ENCODE results near the gene CCDC117.
A peak's percentile ranks its signal among the peaks of the same experiment; 100 is the strongest.
"Not testable (repeated sequence)": the region's sequence is repeated elsewhere in the genome, so short reads cannot be mapped to it uniquely, and the experiment has no call there.

CCDC117 gene, protein sequence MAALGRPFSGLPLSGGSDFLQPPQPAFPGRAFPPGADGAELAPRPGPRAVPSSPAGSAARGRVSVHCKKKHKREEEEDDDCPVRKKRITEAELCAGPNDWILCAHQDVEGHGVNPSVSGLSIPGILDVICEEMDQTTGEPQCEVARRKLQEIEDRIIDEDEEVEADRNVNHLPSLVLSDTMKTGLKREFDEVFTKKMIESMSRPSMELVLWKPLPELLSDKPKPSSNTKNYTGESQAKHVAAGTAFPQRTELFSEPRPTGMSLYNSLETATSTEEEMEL

DNA sequence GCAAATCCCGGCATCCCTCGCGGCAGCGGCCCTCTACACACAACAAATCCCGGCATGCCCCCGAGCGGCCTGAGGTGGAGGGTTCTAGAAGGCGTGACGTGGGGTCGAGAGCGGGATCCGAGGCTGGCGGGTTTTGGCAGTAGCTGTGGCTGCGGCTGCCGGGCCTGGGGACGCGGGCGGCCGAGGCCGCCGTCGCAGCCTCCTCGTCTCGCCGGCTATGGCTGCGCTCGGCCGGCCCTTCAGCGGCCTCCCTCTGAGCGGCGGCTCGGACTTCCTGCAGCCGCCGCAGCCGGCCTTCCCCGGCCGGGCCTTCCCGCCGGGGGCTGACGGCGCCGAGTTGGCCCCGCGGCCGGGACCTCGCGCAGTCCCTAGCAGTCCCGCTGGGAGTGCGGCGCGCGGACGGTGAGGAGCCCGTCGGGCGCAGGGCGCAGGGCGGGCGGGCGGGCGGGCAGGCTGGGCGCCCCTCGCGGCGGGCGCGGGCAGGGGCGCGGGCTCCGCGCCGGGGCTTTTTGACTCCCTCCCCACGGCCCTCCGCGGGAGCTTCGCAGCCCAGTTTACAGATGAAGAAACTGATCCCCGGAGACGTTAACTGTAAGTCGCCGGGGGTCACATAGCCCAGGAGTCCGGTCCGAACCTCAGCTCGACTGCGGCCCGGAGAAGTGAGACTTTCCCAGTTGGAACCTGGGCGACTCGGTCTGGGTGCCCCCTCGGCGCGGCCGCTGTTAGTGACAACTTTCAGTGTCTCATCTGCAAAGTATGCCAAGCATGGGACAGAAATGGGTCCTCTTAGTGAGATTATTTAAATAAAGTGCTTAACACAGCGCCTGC is at the start of gene CCDC117:
Gene CCDC117 (plus strand): TSS at position 63 of the 828 bp plus-strand sequence. CDS start 155 bp downstream, at position 218.
- Mint-ChIP-seq H3K4me1 (ENCODE audit: low read depth) (peaks cover 28% of the 10 kb centered on the region), H3K9me3 (peaks cover 4% of the 10 kb centered on the region), H3K4me3 (peak within 1 kb of the TSS; percentile 87), H3K36me3 (ENCODE audit: low read depth) (peaks cover 39% of the 10 kb centered on the region), H3K27me3 (no peaks in the 10 kb centered on the region), H3K27ac (peak within 1 kb of the TSS; percentile 98)
- DNase-seq = peak; percentile 92

DNA sequence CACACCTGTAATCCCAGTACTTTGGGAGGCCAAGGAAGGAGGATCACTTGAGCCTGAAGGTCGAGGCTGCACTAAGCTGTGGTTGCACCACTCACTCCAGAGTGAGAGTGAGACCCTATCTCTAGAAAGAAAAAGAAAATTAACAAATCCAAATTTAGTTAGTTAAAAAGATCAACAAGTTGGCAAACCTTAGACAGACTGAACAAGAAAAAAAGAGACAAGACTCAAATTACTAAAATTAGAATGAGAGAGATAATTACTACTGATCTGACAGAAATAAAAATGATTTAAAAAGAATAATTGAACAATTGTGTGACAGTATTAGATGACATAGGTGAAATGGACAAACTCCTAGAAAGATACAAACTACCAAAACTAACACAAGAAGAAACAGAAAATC is 44.5 kb upstream of the CCDC117 start:
- Mint-ChIP-seq H3K27ac (no peak overlapping the region), H3K27me3 (no peaks in the 10 kb centered on the region), H3K4me3 (no peak overlapping the region), H3K9me3 (no peaks in the 10 kb centered on the region), H3K36me3 (ENCODE audit: low read depth) (peaks cover 31% of the 10 kb centered on the region), H3K4me1 (ENCODE audit: low read depth) (no peaks in the 10 kb centered on the region)
- DNase-seq = no peak

DNA sequence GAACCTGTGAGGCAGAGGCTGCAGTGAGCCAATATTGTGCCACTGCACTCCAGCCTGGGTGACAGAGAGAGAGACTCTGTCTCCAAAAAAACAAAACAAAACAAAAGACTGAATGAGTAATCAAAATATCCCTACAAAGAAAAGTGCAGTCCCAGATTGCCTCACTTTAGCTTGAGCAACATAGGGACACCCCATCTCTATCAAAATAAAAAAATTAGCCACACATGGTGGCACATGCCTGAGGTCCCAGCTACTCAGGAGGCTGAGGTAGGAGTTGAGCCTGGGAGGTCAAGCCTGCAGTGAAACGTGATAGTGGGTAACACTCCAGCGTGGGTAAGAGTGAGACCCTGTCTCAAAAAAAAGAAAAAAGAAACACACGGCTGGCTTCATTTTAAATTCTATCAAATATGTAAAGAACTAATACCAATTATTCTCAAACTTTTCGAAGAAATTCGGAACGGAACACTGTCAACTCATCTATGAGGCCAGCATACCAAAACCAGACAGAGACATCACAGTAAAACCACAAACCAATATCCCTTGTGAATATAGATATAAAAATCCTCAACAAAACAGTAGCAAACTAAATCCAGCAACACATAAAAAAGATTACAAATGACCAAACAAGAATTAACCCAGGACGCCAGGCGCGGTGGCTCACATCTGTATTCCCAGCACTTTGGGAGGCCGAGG is 43.7 kb upstream of the CCDC117 start:
- Mint-ChIP-seq H3K27ac (no peak overlapping the region), H3K9me3 (no peaks in the 10 kb centered on the region), H3K27me3 (no peaks in the 10 kb centered on the region), H3K36me3 (ENCODE audit: low read depth) (peaks cover 31% of the 10 kb centered on the region), H3K4me3 (no peak overlapping the region), H3K4me1 (ENCODE audit: low read depth) (no peaks in the 10 kb centered on the region)
- no peak for DNase-seq

DNA sequence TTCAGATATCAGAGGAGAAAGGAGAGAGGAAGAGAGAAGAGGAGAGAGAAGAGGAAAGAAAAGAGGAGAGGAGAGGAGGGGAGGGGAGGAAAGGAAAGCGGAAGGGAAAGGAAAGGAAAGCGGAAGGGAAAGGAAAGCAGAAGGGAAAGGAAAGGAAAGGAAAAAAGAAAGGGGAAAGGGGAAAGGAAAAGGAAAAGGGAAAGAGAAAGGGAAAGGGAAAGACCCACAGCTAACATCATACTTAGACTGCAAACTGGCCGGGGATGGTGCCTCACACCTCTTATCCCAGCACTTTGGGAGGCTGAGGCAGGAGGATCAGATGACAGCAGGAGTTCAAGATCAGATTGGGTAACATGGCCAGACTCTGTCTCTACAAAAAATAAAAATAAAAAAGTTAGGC is 42.3 kb upstream of the CCDC117 start:
- no peak overlapping the region for H3K4me3 Mint-ChIP-seq
- no peak overlapping the region for H3K27ac Mint-ChIP-seq
- H3K4me1 Mint-ChIP-seq (ENCODE audit: low read depth) = no peaks in the 10 kb centered on the region
- DNase-seq = no peak
- H3K36me3 Mint-ChIP-seq (ENCODE audit: low read depth) = peaks cover 27% of the 10 kb centered on the region
- H3K27me3 Mint-ChIP-seq = no peaks in the 10 kb centered on the region
- H3K9me3 Mint-ChIP-seq = no peaks in the 10 kb centered on the region

DNA sequence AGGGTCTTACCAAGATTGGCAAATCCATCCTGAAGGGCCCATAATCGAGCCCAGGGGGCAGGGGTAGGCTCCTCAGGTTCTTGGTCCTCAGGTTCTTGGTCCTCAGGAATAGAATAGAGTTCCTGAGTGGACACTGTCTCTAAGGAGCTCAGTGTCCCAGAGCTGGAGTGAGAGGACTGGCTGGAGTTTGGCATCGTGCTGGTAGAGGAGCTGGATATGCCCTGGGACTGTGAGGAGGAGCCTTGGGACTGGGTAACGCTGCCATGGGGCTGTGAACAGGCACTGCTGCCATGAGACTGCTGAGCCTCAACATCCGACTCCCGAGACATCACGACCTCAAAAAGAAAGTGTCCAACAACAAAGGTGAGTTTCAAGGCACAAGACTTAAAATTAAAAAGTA is 38.1 kb upstream of the CCDC117 start:
- H3K4me3 Mint-ChIP-seq = no peak overlapping the region
- no peak for DNase-seq
- no peaks in the 10 kb centered on the region for H3K9me3 Mint-ChIP-seq
- H3K27me3 Mint-ChIP-seq = no peaks in the 10 kb centered on the region
- H3K27ac Mint-ChIP-seq = no peak overlapping the region
- peaks cover 5% of the 10 kb centered on the region for H3K4me1 Mint-ChIP-seq (ENCODE audit: low read depth)
- H3K36me3 Mint-ChIP-seq (ENCODE audit: low read depth) = peaks cover 22% of the 10 kb centered on the region

DNA sequence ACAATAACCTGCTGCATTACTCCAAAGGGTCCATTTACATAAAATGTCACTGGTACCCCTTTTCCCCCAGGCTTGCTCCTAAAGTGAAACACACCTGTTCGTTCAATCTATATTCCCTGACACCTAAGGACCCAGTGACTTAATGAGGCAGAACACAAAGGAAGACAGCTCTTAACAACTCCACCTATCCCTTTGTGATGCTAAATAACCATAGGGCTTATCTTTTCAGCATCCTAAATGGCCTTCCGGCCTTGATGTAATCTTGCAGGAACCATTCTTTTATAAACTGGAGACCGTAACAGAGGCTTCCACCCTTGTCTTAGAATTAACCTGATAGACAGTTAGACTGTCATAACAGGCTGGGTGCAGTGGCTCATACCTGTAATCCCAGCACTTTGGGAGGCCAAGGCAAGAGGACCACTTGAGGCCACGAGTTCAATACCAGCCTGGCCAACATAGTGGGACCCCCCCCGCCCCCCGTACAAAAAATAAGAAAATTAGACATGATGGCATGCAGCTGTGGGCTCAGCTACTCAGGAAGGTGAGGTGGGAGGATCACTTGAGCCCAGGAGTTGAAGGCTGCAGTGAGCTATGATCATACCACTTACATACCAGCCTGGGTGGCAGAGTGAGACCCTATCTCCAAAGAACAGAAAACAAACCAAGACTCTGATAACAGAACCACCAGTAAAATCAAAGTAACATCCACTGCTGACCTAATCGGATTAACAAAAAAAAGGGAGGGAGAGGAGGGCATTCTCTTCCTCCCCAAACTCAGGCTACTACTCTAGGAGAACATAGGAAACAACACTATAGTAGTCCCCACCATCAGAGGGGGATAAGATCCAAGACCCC is 36.0 kb upstream of the CCDC117 start:
- Mint-ChIP-seq H3K36me3 (ENCODE audit: low read depth) (peaks cover 22% of the 10 kb centered on the region), H3K27ac (no peak overlapping the region), H3K9me3 (no peaks in the 10 kb centered on the region), H3K4me1 (ENCODE audit: low read depth) (peaks cover 18% of the 10 kb centered on the region), H3K27me3 (no peaks in the 10 kb centered on the region), H3K4me3 (no peak overlapping the region)
- DNase-seq = no peak

DNA sequence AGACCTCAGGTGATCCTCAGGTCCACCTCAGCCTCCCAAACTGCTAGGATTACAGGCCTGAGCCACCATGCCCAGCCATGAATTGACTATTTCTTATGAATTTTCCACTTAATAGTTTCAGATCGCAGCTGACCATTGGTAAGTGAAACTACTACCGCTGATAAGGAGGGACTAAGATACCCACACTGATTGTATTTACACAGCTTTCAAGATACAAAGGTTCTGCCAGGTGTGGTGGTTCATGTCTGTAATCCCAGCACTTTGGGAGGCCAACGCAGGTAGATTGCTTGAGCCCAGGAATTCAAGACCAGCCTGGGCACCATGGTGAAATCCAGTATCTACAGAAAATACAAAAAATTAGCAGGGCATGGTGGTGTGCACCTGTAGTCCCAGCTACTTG is 34.8 kb upstream of the CCDC117 start:
- Mint-ChIP-seq H3K27me3 (no peaks in the 10 kb centered on the region), H3K9me3 (no peaks in the 10 kb centered on the region), H3K4me1 (ENCODE audit: low read depth) (peaks cover 23% of the 10 kb centered on the region), H3K4me3 (no peak overlapping the region), H3K27ac (no peak overlapping the region), H3K36me3 (ENCODE audit: low read depth) (peaks cover 24% of the 10 kb centered on the region)
- no peak for DNase-seq

DNA sequence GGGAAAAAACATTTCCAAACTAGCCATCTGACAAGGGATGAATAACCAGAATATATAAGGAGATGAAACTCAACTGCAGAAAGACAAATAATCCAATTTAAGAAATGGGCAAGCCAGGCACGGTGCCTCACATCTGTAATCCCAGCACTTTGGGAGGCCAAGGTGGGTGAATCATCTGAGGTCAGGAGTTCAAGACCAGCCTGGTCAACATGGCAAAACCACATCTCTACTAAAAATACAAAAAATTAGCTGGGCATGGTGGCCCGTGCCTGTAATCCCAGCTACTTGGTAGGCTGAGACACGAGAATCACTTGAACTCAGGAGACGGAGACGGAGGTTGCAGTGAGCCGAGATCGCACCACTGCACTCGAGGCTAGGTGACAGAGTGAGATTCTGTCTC is 33.6 kb upstream of the CCDC117 start:
- not testable (repeated sequence) for H3K9me3 Mint-ChIP-seq, H3K27me3 Mint-ChIP-seq, H3K4me3 Mint-ChIP-seq, H3K27ac Mint-ChIP-seq, DNase-seq
- Mint-ChIP-seq H3K36me3 (ENCODE audit: low read depth) (peaks cover 24% of the 10 kb centered on the region), H3K4me1 (ENCODE audit: low read depth) (peaks cover 35% of the 10 kb centered on the region)

DNA sequence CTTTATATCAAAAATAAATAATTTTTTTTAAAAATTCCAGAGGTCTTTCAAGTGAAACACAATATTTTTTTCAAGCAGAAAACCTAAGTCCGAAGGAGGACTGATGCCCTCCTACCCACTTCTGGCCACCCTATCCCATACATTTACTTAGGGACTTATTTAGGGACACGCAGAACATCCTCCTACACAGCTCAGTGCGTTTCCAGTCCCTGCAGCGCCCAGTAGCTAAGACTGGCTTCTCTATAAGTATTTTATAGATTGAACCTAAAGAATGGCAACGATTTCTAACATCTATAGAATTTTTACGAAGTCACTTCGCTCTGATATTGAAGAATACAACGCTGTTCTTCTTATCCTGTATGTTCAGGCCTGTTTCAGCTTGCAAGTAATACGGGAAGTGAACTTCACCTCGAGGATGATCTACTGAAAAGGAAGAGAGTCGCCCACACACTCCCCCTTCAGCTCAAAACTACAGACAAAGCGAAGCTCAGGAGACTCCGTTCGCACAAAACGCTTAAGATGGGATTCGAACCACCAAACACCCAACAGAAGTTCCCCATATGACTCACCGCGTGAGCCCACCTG is 31.2 kb upstream of the CCDC117 start:
- no peaks in the 10 kb centered on the region for H3K9me3 Mint-ChIP-seq
- peaks cover 36% of the 10 kb centered on the region for H3K4me1 Mint-ChIP-seq (ENCODE audit: low read depth)
- DNase-seq = no peak
- peak overlapping the region; percentile 95 for H3K4me3 Mint-ChIP-seq
- no peaks in the 10 kb centered on the region for H3K27me3 Mint-ChIP-seq
- peaks cover 40% of the 10 kb centered on the region for H3K36me3 Mint-ChIP-seq (ENCODE audit: low read depth)
- H3K27ac Mint-ChIP-seq = peak overlapping the region; percentile 99

DNA sequence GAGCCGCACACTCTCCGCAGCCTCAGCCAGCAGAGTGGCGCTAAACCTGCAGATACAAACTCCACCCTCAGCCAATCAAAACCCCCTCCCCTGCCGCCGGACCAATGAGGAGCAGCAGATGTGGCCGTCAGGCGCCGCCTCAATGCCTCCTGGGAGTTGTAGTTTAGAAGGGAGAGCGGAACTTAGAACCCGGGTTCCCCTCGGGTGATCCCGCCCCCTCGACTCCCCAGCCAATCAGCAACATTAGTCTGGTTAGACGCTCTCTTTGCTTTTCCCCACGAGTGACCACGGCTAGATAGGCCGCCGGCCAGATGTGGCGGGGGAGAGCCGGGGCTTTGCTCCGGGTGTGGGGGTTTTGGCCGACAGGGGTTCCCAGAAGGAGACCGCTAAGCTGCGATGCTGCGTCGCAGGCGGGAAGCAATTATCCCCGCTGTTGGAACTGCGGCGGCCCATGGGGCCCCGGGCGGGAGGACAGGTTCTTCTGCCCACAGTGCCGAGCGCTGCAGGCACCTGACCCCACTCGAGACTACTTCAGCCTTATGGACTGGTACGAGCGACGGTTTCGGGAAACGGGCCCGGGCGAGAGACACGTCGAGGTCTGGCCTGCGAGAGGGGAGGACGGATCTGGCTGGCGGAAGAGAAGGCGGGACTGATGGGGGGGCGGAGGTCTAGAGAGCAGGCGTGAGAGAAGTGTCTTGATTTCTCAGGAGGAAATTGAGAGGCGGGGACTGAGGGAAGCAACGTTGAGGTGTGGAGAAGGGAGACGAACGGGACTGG is 30.5 kb upstream of the CCDC117 start, which contains the start of the genes CHEK2 and HSCB:
Gene CHEK2 (minus strand): TSS at position 36 of the 777 bp plus-strand sequence. CDS start 7,099 bp downstream, outside the sequence.
Gene HSCB (plus strand): TSS at position 255 of the 777 bp plus-strand sequence. CDS start 57 bp downstream, at position 312.
- peaks cover 47% of the 10 kb centered on the region for H3K36me3 Mint-ChIP-seq (ENCODE audit: low read depth)
- H3K4me1 Mint-ChIP-seq (ENCODE audit: low read depth) = peaks cover 36% of the 10 kb centered on the region
- H3K9me3 Mint-ChIP-seq = no peaks in the 10 kb centered on the region
- peak within 1 kb of the TSS; percentile 99 for H3K27ac Mint-ChIP-seq
- H3K27me3 Mint-ChIP-seq = no peaks in the 10 kb centered on the region
- DNase-seq = peak; percentile 94
- peak within 1 kb of the TSS; percentile 95 for H3K4me3 Mint-ChIP-seq

DNA sequence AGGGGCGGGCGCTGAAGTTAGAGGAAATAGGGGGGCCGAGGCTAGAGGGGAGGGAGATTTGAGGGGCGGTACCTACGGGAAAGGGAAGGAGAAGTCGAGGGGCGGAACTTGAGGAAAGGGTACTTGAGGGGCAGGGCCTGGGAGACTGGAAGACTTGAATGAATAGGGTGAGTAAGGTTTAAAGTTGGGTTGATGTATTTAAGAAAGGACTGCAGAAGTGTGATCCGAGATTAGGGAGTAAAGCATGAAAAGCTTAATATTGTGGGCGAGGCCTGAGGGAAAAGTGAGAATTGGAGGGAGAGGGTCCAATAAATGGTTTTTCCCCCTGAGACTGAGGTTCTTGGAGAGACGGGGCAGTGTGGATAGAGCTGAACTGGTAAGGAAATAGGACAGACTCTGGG is 29.9 kb upstream of the CCDC117 start:
- no peaks in the 10 kb centered on the region for H3K27me3 Mint-ChIP-seq
- peaks cover 51% of the 10 kb centered on the region for H3K36me3 Mint-ChIP-seq (ENCODE audit: low read depth)
- H3K9me3 Mint-ChIP-seq = no peaks in the 10 kb centered on the region
- DNase-seq = no peak
- H3K4me3 Mint-ChIP-seq = peak overlapping the region; percentile 95
- H3K4me1 Mint-ChIP-seq (ENCODE audit: low read depth) = peaks cover 36% of the 10 kb centered on the region
- H3K27ac Mint-ChIP-seq = peak overlapping the region; percentile 99

DNA sequence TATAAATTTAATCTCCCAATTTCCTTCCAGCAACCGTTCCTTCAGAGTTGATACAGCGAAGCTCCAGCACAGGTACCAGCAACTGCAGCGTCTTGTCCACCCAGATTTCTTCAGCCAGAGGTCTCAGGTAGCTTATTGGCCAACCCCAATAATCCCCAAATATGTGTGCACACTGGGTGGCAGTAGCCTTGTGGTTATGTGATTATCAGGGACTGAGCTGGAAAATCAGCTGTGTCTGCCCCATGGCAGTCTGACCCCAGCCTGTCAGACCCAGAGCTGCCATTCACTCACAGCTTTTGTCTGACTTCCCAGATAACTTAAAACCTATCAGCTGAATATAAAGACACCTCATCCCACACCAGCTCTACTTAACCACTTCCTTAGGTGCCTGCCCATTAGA is 28.6 kb upstream of the CCDC117 start:
- Mint-ChIP-seq H3K4me3 (no peak overlapping the region), H3K4me1 (ENCODE audit: low read depth) (peaks cover 35% of the 10 kb centered on the region), H3K9me3 (no peaks in the 10 kb centered on the region), H3K27me3 (no peaks in the 10 kb centered on the region), H3K27ac (peak overlapping the region; percentile 17), H3K36me3 (ENCODE audit: low read depth) (peaks cover 64% of the 10 kb centered on the region)
- DNase-seq = no peak

DNA sequence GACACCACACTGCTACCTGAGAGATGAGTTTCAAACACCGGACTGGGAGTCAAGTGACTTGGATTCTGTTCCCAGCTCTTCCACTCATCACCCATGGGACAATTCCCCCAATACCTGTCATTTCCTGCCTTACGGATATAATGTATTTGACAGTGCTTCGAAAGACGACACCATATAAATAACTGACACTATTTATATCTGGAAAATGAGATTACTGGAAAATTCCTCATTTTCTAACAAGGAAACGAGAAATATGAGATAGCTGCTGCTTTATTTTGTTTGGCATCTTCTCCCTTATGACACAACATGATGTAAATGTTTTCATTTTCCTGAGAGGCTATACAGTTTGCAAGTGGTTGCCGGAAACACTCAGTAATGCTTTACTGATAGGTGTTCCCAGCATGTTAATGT is 22.0 kb upstream of the CCDC117 start:
- H3K9me3 Mint-ChIP-seq = no peaks in the 10 kb centered on the region
- H3K27me3 Mint-ChIP-seq = no peaks in the 10 kb centered on the region
- DNase-seq = no peak
- peaks cover 7% of the 10 kb centered on the region for H3K4me1 Mint-ChIP-seq (ENCODE audit: low read depth)
- peaks cover 72% of the 10 kb centered on the region for H3K36me3 Mint-ChIP-seq (ENCODE audit: low read depth)
- H3K27ac Mint-ChIP-seq = no peak overlapping the region
- no peak overlapping the region for H3K4me3 Mint-ChIP-seq
